Body of pancreas (tissue), 4 donors: ENCODE measurements around the gene CLEC2A. TPM values are rescaled to one million over a fixed set of nuclear protein-coding genes. Genes with fewer than 3 reads are reported as not detected.
"Not testable (repeated sequence)": the region's sequence is repeated elsewhere in the genome, so short reads cannot be mapped to it uniquely, and the experiment has no call there.

Experiments used
- ATAC-seq: fragments of 150-250 bp; one replicate; pipeline ENCODE4 v1.9.1; 2016
- DNase-seq, 4 donors: peaks; one replicate each; pipeline ENCODE4 v3.0.0-alpha.2; 2019
- H3K27ac ChIP-seq, 4 donors: fragments of 200-600 bp; sonication (generic); 1 replicate in 3 of 4; 2 replicates in 1 of 4; pipeline versions ENCODE4 v1.5.1 to v1.6.1; 2016 to 2019; ENCODE audit warnings: mild to moderate bottlenecking in 1 of 4, mixed read lengths in 1 of 4, moderate library complexity in 1 of 4
- H3K27me3 ChIP-seq, 2 donors: fragments of 200-600 bp; sonication (generic); one replicate each; pipeline ENCODE4 v1.6.0; 2016; ENCODE audit warnings: mild to moderate bottlenecking in 1 of 2
- H3K36me3 ChIP-seq, 2 donors: fragments of 200-600 bp; sonication (generic); replicated peaks in 1 of 2; 2 replicates each; pipeline ENCODE4 v1.5.1; 2016; ENCODE audit warnings: low read depth in 2 of 2; ENCODE audit not compliant: insufficient read depth in 1 of 2
- H3K4me1 ChIP-seq: fragments of 200-600 bp; sonication (generic); one replicate; pipeline ENCODE4 v1.6.0; 2016
- H3K4me3 ChIP-seq, 2 donors: fragments of 200-600 bp; sonication (generic); 1 replicate in 1 of 2; 2 replicates in 1 of 2; pipeline ENCODE4 v1.5.1; 2016 to 2019
- H3K9me3 ChIP-seq, 3 donors: fragments of 200-600 bp; sonication (generic); 1 replicate in 2 of 3; 2 replicates in 1 of 3; pipeline ENCODE4 v1.5.1; 2016
- CTCF ChIP-seq, 7 experiments: fragments of 450-650 bp in 4 of 7; fragments of 200-600 bp in 3 of 7; sonication (generic) in 3 of 7; IDR thresholded peaks; one replicate each; pipeline ENCODE4 v1.5.1; 2016 to 2019; ENCODE audit warnings: antibody characterized with exemption in 7 of 7
- POLR2A ChIP-seq, 3 donors: fragments of 450-650 bp; IDR thresholded peaks; one replicate each; pipeline ENCODE4 v1.6.1; 2016; ENCODE audit warnings: antibody characterized with exemption in 3 of 3, mild to moderate bottlenecking in 2 of 3
- WGBS, 2 donors: methylation state at CpG; one replicate each; pipeline ENCODE4 v1.1.5; 2017; 5-methylcytosine and 5-hydroxymethylcytosine counted together
- intact Hi-C: fragments of 100-400 bp; cut with DNase I; formaldehyde crosslinking; loops from one replicate; pipeline ENCODE4 v1.15.1; 2023
- total RNA-seq, 2 donors: library from RNA; depleted of rRNA; stranded (reverse); fragments of >200 nt; gene quantifications; one replicate each; pipeline ENCODE4 v1.1.0, GENCODE V29; 2016

Gene CLEC2A
- total RNA-seq, result not detected

GRCh38 chr12:9932270-9932669, at the start of gene CLEC2A:
CLEC2A (minus strand) TSS chr12:9932370; CDS start chr12:9932329, 41 bp downstream.
- no peak for TF ChIP-seq CTCF (IDR thresholded peaks at IDR 0.05)
- TF ChIP-seq POLR2A (IDR thresholded peaks at IDR 0.05), result no peak

GRCh38 chr12:9980126-9980525, 48.0 kb upstream of the CLEC2A start:
- ATAC-seq, result no peak
- H3K9me3 ChIP-seq, result peaks cover 0 to 7% (median 0%) of the 10 kb centered on the region in 3 donors
- no peaks in the 10 kb centered on the region for H3K36me3 ChIP-seq
- no peak overlapping the region for H3K4me3 ChIP-seq
- WGBS, 2 donors, result 47 to 59% methylated on average over 3 of the region's 3 CpGs
- no peak for DNase-seq
- TF ChIP-seq POLR2A (IDR thresholded peaks at IDR 0.05) (no peak), CTCF (IDR thresholded peaks at IDR 0.05) (no peak)
- no peak overlapping the region for H3K27ac ChIP-seq
- H3K4me1 ChIP-seq, result no peaks in the 10 kb centered on the region
- no peaks in the 10 kb centered on the region for H3K27me3 ChIP-seq
- intact Hi-C loops, result no loop called here

More at GRCh38 chr12:9932270-9932669, at the start of gene CLEC2A:
- no peaks in the 10 kb centered on the region for H3K27me3 ChIP-seq
- WGBS, 2 donors, result 70 to 71% methylated on average over 6 of the region's 6 CpGs
- intact Hi-C loops, result no loop called here
- H3K9me3 ChIP-seq, result no peaks in the 10 kb centered on the region
- DNase-seq (no peak), ATAC-seq (no peak)
- H3K4me3 ChIP-seq, result no peak within 1 kb of the TSS
- H3K4me1 ChIP-seq, result no peaks in the 10 kb centered on the region
- no peak within 1 kb of the TSS for H3K27ac ChIP-seq
- H3K36me3 ChIP-seq, result no peaks in the 10 kb centered on the region

- H3K27me3 ChIP-seq, result no peaks in the 10 kb centered on the region
- no peaks in the 10 kb centered on the region for H3K36me3 ChIP-seq
- TF ChIP-seq POLR2A (IDR thresholded peaks at IDR 0.05) (no peak), CTCF (IDR thresholded peaks at IDR 0.05) (no peak)
- H3K27ac ChIP-seq, result no peak overlapping the region
- DNase-seq (no peak), ATAC-seq (no peak)
- no peaks in the 10 kb centered on the region for H3K4me1 ChIP-seq
- peaks cover 0 to 7% (median 0%) of the 10 kb centered on the region in 3 donors for H3K9me3 ChIP-seq
- intact Hi-C loops, result no loop called here
- H3K4me3 ChIP-seq, result no peak overlapping the region
These were observed 45.7 kb upstream of the CLEC2A start for GRCh38 chr12:9977916-9978315.

GRCh38 chr12:9976626-9977025, 44.5 kb upstream of the CLEC2A start:
- H3K27ac ChIP-seq, DNase-seq, H3K4me1 ChIP-seq, intact Hi-C loops, H3K4me3 ChIP-seq, H3K9me3 ChIP-seq, ATAC-seq, H3K36me3 ChIP-seq, H3K27me3 ChIP-seq: not testable (repeated sequence)
- 33 to 41% methylated on average over 5 of the region's 5 CpGs for WGBS, 2 donors

GRCh38 chr12:9975614-9976013, 43.4 kb upstream of the CLEC2A start:
- H3K4me3 ChIP-seq, result no peak overlapping the region
- no peaks in the 10 kb centered on the region for H3K27me3 ChIP-seq
- no peak for ATAC-seq
- TF ChIP-seq CTCF (IDR thresholded peaks at IDR 0.05) (no peak), POLR2A (IDR thresholded peaks at IDR 0.05) (no peak)
- WGBS, 2 donors, result 67 to 75% methylated on average over 2 of the region's 2 CpGs
- no peaks in the 10 kb centered on the region for H3K36me3 ChIP-seq
- no peak for DNase-seq
- H3K27ac ChIP-seq, result no peak overlapping the region
- peaks cover 0 to 7% (median 0%) of the 10 kb centered on the region in 3 donors for H3K9me3 ChIP-seq
- intact Hi-C loops, result no loop called here
- no peaks in the 10 kb centered on the region for H3K4me1 ChIP-seq

- H3K4me3 ChIP-seq, ATAC-seq, H3K27ac ChIP-seq, H3K9me3 ChIP-seq, H3K4me1 ChIP-seq, DNase-seq, intact Hi-C loops, H3K27me3 ChIP-seq, H3K36me3 ChIP-seq: not testable (repeated sequence)
- 92 to 94% methylated on average over 2 of the region's 2 CpGs for WGBS, 2 donors
These were observed 42.6 kb upstream of the CLEC2A start for GRCh38 chr12:9974731-9975130.
